ENCODE measurements around the gene SYNDIG1L.
"Not testable (repeated sequence)": the region's sequence is repeated elsewhere in the genome, so short reads cannot be mapped to it uniquely, and the experiment has no call there.

Gene SYNDIG1L

DNA sequence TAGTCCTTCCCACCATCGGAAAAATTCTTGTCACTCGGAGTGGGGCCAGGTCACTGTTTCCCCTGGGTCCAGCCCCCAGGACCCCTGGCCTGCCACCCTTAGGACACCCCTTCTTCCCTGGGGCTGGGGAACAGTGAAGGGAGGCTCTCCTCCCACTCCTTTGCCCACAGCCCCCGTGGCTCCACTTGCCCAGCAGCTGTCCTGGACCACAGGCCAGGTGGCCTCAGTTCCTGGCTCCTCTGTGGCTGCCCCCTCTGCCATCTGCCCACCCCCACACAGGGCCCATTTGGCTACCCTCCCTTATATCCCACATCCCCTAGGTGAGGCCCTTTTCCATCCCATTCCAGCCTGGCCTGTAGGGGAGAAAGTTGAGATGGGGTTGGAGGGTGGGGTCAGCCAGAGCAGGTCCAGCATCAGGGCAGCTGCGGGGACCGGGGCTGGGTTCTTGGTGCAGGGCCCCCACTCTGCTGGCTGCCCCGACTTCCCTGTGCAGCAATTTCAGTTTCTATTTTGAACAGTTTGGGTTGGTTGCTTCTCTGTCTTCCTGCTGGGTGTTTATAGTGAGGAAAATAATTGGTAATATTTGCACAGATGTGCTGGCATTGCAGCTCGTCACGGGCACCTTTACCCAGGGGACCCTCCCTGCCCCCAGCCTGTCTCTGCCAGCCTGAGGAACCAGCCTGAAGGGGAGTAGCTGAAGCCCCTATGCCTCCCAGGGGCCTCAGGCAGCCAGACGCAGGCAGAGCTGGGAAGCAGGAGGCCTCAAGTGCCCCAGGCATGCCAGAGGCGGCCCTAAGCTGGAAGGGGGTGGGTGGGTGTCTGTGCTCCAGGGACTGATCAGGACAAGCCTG, 23.4 kb downstream of the SYNDIG1L start:
- DNase-seq (ENCODE audit: low read depth) = no peak

DNA sequence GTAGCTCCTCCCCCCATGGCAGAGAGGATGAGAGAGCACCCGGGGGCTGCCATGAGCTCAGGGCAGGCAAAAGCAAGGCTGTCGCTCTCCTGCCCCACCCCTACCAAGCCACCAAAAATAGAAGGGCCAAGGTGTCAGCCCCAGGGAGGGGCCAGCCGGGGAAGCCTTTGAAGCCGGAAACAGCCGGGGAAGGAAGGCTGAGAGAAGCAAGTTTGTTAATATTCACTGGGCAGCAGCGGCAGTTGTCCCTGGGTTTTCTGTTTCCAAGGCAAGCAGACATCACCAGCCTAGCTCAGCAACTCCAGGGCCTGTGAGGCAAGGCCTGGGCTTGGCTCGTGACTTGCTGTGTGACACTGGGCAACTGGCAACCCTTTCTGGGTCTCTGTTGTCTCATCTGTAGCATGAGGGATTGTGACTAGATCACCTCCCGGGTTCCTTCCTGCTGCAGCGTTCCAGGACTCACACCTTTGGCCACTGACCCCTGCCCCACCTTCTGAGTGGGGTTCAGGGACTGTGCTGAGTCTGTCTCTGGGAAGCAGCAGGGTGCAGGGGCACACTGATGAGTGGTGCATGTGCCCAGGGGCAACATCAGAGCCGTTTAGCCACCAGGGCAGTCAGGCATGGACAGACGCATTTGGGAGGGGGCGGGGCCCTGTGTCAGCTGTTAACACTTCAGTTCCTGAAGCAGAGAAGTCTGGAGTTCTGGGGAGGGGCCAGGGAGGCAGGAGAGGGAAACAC, 24.3 kb downstream of the SYNDIG1L start:
- DNase-seq (ENCODE audit: low read depth) = no peak

DNA sequence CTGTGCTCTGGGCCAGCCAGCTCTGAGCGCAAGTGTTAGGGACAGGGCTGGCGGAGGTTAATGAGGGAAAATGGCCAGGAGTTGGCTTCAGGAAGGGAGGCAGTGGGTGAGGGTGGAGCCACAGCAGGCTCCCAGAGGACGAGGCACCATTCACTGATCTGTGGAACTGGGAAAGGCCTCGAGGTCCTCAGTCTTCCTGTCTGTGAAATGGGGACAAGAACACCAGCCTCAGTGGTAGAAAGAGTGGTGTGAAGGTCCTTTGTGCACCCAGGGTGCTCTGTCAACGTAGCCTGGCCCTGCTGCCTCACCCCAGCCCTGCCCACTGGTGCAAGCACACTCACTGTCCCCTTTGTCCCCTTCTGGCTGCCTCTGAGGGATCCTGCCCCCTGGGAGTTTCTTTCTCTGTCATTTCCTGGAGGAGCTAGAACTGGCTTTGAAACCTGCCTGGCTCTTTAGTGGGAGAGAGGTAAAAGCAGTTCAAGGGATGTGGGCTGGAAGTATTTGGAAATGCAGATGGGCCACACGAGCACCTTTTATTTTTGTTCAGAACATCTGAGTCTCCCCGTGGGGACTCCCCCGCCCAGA, 25.0 kb downstream of the SYNDIG1L start:
- no peak for DNase-seq (ENCODE audit: low read depth)

- no peak for DNase-seq (ENCODE audit: low read depth)
These were observed 25.9 kb downstream of the SYNDIG1L start for GRCh38 chr14:74400031-74400685.

- no peak for DNase-seq (ENCODE audit: low read depth)
These were observed 30.9 kb downstream of the SYNDIG1L start for GRCh38 chr14:74395094-74395493.

DNA sequence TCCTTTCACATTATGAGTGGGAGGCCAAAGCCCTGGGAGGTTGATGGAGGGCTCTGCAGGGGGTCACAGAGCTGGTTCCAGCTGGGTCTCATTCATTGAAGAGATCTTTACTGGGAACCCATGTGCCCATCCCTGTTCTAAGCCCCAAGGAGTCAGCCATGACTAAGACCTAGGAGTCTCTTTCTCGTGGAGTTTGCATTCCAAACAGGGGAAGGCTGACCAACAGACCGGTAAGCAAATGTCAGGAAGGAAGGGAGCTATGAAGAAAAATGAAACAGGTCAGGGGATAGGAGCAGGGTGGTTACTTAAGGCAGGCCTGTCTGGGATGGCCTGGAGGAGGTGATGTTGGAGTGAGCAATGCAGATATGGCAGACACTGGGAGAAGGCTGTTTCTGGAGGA, 31.5 kb downstream of the SYNDIG1L start:
- no peak for DNase-seq (ENCODE audit: low read depth)

GRCh38 chr14:74392616-74393570, 33.1 kb downstream of the SYNDIG1L start:
- no peak for DNase-seq (ENCODE audit: low read depth)

- no peak for DNase-seq (ENCODE audit: low read depth)
These were observed 34.5 kb downstream of the SYNDIG1L start for GRCh38 chr14:74391479-74391878.

DNA sequence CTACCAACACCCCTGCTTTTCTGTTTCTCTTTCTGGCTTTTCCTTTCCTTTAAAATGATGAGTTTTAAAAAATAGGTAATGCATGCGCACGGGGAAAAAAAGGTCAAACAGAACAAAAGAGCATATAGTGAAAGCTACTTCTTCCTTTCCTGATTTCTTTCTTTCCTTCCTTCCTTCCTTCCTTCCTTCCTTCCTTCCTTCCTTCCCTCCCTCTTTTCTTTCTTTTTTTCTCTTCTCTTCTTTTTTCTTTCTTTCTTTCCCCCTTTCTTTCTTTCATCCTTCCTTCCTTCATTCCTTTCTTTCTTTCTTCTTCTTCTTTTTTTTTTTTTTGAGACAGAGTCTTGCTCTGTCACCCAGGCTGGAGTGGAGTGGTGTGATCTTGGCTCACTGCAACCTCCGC, 35.5 kb downstream of the SYNDIG1L start:
- DNase-seq (ENCODE audit: low read depth) = not testable (repeated sequence)

- DNase-seq (ENCODE audit: low read depth) = no peak
These were observed 36.0 kb downstream of the SYNDIG1L start for GRCh38 chr14:74389980-74390379.

DNA sequence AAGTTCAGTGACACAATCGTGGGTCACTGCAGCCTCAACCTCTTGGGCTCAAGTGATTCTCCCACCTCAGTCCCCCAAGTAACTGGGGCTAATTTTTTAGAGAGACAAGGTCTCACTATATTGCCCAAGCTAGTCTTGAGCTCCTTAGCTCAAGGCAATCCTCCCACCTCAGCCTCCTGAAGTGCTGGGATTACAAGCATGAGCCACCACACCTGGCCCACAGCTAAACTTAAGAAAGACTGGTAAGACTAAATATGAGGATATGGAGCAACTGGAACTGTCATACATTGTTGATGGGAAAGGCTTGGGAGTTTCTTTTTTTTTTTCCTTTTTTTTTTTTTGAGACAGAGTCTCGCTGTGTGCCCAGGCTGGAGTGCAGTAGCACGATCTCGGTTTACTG, 43.8 kb downstream of the SYNDIG1L start:
- DNase-seq (ENCODE audit: low read depth) = no peak

DNA sequence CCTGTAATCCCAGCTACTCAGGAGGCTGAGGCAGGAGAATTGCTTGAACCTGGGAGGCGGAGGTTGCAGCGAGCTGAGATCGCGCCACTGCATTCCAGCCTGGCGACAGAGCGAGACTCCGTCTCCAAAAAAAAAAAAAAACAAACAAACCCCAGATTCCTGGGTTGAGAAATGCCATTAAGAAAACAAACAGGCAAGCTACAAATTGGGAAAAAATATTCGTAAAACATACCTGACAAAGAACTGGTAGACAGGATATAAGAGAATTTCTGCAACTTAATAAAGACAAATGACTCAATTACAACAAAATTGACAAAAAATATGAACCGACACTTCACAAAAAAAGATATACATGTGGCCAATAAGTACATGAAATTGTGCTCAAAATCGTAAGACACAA, 44.4 kb downstream of the SYNDIG1L start:
- not testable (repeated sequence) for DNase-seq (ENCODE audit: low read depth)

GRCh38 chr14:74380845-74381244, 45.2 kb downstream of the SYNDIG1L start:
- DNase-seq (ENCODE audit: low read depth) = no peak

DNA sequence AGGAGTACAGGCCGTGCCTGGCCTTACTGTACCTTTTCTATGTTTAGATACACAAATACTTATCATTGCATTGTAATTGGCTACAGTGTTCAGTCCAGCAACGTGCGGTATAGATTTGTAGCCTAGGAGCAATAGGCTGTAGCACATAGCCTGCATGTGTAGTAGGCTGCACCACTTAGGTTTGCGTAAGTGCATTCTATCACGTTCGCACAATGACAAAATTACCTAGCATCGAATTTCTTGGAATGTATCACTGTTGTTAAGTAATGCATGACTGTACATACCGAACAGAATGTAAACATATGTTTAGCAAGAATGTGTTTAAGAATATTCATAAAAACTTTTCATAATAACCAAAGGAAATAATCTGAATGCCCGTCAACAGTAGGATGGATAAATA, 45.8 kb downstream of the SYNDIG1L start:
- DNase-seq (ENCODE audit: low read depth) = no peak

- DNase-seq (ENCODE audit: low read depth) = no peak
These were observed 47.9 kb downstream of the SYNDIG1L start for GRCh38 chr14:74377976-74378690.

GRCh38 chr14:74368441-74368840, 57.6 kb downstream of the SYNDIG1L start:
- no peak for DNase-seq (ENCODE audit: low read depth)

- DNase-seq (ENCODE audit: low read depth) = no peak
These were observed 58.0 kb downstream of the SYNDIG1L start for GRCh38 chr14:74368026-74368425.

DNA sequence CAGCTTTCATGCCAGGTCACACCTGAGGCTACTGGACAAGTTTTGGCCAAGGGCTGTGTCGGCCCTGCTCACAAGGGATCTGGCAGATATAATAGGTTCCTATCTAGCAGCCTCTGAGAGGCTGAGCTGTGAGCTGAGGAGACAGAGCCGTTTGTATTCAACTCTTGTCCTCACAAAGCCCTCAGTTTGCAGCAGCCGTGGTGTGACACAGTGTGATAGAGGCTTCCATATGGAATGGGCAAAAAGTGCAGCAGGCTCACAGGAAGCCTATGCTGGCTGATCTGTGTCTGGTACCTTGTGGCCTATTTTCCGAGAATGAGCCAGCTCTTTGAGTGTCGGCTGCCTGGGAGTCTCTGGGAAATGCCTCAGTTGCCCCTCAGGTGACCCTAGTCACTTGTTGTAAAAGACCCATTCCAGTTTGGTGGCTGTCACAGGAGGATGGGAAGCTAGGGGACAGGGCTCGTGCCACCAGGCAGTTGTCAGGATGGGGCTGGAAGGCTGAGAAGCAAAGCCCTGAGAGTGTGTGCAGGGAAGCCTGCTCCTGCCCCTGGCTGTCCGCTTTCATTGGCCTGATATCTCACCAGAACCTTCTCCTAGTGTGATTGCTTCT, 61.6 kb downstream of the SYNDIG1L start:
- no peak for DNase-seq (ENCODE audit: low read depth)

DNA sequence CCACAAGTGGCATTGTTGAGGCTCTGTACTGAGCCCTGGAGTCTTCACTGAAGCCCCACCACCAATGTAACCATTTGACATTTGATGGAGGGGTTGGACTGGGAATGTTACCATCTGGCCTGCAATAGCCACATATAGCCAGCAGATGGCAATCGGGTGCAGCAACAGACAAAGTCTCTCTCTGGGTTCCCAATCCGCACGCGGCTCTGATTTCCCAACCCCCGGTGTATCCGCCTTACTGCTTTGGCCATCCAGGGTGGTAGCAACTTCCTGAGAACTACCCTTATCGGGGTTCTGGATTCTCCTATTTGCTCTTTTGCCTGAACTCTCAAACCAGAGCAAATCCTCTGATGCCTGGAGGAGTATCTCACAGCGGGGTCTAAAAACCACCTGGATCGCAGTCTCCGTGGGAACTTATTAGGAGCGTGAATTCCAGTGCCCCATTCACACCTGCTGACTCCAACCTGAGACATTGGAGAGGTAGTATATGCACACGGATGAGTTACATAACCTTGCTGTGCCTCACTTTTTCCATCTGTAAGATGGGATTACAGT, 63.6 kb downstream of the SYNDIG1L start:
- peak; percentile 54 for DNase-seq (ENCODE audit: low read depth)

- DNase-seq (ENCODE audit: low read depth) = no peak
These were observed 65.8 kb downstream of the SYNDIG1L start for GRCh38 chr14:74360163-74360562.

Measured in GM04504 (cell line).